Measurements from ENCODE around the gene SPAG6.

DNA sequence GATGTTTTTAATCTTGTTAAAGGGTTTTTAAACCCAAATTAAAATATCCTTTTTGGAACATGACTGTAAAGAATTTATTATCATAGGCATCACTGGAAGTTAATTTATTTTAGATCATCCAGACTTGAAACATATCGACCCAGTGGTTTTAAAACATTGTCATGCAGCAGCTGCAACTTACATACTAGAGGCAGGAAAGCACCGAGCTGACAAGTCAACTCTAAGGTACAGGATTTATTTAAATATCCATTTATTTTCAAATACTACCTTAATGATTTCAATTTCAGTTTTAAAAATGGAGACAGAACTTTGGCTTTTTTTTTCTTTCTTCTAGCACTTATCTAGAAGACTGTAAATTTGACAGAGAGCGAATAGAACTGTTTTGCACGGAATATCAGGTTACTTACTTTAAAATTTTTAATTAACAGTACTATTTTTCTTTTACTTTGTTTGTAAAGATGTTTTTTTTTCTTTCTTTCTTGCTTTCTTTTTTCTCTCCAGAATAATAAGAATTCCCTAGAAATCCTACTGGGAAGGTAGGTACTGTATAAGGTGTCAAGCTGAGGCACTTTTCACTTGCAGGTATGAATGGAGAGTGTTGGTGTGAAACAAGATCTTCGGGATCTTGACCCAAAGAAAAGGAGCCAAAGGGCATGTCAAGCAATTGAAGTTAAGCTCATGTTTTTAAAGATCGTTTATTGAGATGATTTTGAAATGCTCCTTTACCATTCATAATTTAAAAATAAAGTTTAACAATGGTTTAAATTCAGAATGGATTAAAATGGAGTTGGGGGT lies 27.3 kb upstream of the SPAG6 start:
- no peak for TF ChIP-seq SUZ12 (IDR thresholded peaks at IDR 0.05; ENCODE audit: extremely low read depth, insufficient read depth, insufficient read length)
- no peak for TF ChIP-seq ZNF274 (IDR thresholded peaks at IDR 0.05; ENCODE audit: low read depth, low read length)
